ENCODE measurements around the gene SUPT3H.
A peak's percentile ranks its signal among the peaks of the same experiment; 100 is the strongest.
"Not testable (repeated sequence)": the region's sequence is repeated elsewhere in the genome, so short reads cannot be mapped to it uniquely, and the experiment has no call there.

The SUPT3H gene

DNA sequence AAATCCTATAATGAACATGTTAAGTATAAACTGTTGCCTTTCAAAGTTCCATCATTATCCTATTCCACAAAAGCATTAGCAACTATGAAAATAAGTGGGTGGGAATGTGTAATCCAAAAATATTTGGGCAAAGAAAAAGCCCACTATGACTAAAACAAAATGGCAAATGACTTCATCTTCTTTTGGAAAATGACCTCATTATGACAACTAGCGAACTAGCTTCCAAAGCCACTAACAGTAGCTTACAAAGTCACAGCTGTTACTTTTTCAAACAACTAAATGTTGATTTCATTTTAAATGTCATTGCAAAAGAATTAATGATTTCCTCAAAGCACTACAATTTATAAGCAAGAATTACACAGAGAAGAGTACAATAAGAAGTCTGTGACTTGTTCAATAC, 99.4 kb downstream of the SUPT3H start:
- FAIRE-seq (no peak), DNase-seq (ENCODE audit: insufficient read length, low spot score) (no peak)
- TF ChIP-seq, protein P1, sequence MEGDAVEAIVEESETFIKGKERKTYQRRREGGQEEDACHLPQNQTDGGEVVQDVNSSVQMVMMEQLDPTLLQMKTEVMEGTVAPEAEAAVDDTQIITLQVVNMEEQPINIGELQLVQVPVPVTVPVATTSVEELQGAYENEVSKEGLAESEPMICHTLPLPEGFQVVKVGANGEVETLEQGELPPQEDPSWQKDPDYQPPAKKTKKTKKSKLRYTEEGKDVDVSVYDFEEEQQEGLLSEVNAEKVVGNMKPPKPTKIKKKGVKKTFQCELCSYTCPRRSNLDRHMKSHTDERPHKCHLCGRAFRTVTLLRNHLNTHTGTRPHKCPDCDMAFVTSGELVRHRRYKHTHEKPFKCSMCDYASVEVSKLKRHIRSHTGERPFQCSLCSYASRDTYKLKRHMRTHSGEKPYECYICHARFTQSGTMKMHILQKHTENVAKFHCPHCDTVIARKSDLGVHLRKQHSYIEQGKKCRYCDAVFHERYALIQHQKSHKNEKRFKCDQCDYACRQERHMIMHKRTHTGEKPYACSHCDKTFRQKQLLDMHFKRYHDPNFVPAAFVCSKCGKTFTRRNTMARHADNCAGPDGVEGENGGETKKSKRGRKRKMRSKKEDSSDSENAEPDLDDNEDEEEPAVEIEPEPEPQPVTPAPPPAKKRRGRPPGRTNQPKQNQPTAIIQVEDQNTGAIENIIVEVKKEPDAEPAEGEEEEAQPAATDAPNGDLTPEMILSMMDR (IDR thresholded peaks at IDR 0.05; ENCODE audit: insufficient read depth, missing control alignments), result no peak

DNA sequence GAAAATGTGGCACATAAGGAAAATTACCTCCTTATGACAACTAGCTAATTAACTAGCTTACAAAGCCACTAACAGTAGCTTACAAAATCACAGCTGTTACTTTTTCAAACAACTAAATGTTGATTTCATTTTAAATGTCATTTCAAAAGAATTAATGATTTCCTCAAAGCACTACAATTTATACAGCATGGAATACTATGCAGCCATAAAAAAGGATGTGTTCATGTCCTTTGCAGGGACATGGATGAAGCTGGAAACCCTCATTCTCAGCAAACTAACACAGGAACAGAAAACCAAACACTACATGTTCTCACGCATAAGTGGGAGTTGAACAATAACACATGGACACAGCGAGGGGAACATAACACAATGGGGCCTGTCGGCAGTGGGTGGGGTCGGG, 100.0 kb downstream of the SUPT3H start:
- not testable (repeated sequence) for FAIRE-seq; DNase-seq (ENCODE audit: insufficient read length, low spot score)

DNA sequence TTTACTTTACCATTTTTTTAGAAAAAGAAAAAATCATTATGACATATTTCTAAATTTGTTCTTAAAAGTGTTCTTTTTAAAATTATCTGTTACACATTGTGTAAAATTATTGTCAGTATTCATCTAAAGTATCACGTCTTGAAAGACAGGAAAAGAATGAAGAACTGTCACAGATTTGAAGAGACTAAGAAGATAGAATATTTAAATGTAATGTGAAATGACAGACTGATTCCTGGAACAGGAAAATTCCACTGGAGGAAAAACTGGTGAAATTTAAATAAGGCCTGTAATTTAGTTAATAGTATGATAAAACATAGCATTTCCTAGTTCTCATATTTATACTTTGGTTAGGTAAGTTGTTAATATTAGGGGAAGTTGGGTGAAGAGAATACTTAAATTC, 102.4 kb downstream of the SUPT3H start:
- no peak for FAIRE-seq
- DNase-seq (ENCODE audit: insufficient read length, low spot score), result no peak
- TF ChIP-seq, protein P1 (IDR thresholded peaks at IDR 0.05; ENCODE audit: insufficient read depth, missing control alignments), result no peak

DNA sequence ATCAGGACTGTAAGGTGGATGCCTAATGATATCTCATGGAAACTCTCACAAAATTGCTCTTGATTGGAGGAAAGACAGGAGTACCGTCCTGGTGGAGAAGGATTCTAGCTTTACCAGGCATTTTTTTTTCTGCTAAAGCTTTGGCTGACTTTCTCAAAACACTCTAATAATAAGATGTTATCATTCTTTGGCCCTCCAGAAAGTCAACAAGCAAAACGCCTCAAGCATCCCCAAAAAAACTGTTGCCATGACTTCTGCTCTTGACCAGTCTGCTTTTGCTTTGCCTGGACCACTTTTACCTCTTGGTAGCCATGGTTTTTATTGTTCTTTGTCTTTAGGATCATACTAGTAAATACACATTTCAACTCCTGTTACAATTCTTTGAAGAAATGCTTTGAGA, 105.1 kb downstream of the SUPT3H start:
- DNase-seq (ENCODE audit: insufficient read length, low spot score), result no peak
- TF ChIP-seq, protein P1 (IDR thresholded peaks at IDR 0.05; ENCODE audit: insufficient read depth, missing control alignments), result no peak
- no peak for FAIRE-seq

DNA sequence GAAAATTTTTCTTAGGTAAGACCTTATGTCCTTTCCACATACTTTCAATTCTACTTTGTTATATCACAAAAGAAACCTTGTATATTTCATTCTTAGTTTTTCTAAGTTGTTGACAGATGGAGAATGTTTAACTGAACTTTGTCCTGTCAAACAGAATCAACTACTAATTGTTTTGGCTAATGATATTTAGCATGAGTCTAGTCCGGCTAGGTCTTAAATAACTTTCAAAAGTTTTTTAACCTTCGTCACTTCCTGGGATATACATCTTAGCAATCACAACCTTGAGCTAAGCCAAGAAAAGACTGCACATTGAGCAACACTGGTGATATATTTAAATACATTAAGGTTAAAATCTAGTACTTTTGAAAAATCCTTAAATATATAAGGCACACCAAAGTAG, 112.5 kb downstream of the SUPT3H start:
- FAIRE-seq, result no peak
- no peak for DNase-seq (ENCODE audit: insufficient read length, low spot score)
- TF ChIP-seq, protein P1 (IDR thresholded peaks at IDR 0.05; ENCODE audit: insufficient read depth, missing control alignments), result no peak

DNA sequence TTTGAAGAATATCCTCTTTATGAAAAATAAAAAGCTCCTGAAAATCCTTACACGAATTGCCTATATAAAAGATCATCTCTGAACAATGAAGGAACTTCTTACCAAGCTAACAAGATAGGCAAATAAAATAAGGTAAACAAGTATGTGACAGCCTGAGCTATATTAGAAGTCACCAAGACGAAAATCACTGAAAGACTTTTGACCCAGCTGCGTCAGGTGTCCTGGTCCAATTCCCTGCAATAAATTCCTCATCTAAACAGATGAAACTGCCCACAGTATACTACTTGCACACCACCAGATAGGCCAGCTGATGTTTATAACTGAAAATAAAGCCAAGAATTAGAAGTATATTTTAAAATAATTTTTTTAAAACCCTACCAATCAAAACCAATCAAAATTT, 117.0 kb downstream of the SUPT3H start:
- DNase-seq (ENCODE audit: insufficient read length, low spot score) (no peak), FAIRE-seq (peak; percentile 72)
- TF ChIP-seq, protein P1 (IDR thresholded peaks at IDR 0.05; ENCODE audit: insufficient read depth, missing control alignments), result no peak

DNA sequence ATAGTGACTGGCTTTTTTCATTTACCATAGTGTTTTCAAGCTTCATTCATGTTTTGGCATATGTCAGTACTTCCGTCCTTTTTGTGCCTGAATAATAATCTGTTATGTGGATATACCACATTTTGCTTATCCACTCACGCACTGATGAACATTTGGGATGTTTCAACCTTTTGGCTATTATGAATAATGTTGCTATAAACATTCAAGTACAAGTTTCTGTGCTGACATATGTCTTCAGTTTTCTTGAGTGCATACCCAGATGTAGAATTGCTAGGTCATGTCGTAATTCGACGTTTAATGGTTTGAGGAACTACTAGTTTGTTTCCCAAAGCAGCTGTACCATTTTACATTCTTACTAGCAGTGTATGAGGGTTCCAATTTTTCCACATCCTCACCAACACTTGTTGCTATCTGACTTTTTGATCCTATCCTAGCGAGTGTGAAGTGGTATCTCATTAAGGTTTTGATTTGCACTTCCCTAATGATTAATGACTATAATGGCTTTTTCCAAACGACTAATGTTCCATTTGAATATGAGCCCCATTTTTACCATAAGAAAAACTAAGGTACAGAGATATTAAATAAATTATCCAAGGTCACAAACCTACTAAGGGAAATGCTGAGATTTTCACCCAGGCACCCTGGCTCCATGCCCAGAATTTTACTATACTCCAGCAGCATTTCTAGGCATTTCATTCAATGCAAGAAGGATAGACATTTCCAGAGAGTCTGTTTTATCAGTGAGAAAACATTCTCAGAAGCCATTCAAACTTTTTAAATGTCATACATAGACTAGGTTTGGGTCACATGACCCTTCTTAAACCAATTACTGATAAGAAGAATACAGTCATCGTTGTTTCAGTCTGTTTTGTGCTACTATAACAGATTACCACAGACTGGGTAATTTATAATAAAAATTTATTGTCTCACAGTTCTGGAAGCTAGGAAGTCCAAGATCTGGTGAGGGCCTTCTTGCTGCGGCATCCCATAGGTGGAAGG, 120.7 kb downstream of the SUPT3H start:
- FAIRE-seq (peak; percentile 41), DNase-seq (ENCODE audit: insufficient read length, low spot score) (no peak)
- TF ChIP-seq, protein P1 (IDR thresholded peaks at IDR 0.05; ENCODE audit: insufficient read depth, missing control alignments), result no peak
